ENCODE results near the gene FKTN.

FKTN gene

GRCh38 chr9:105593145-105593544 is 35.2 kb downstream of the FKTN start:
- no peak overlapping the region for H2AFZ ChIP-seq
- H3K36me3 ChIP-seq (ENCODE audit: control insufficient read depth, insufficient read depth, low read length) = no peaks in the 10 kb centered on the region
- H3K4me3 ChIP-seq (ENCODE audit: low read depth, low read length) = no peak overlapping the region
- TF ChIP-seq CTCF (IDR thresholded peaks at IDR 0.05) = no peak
- H3K4me2 ChIP-seq (ENCODE audit: low read length) = no peak overlapping the region
- no peaks in the 10 kb centered on the region for H3K27me3 ChIP-seq (ENCODE audit: control insufficient read depth, insufficient read depth, low read length)
- no peaks in the 10 kb centered on the region for H3K9me3 ChIP-seq (ENCODE audit: control insufficient read depth, low read length)
- no peaks in the 10 kb centered on the region for H3K79me2 ChIP-seq
- H3K4me1 ChIP-seq = no peaks in the 10 kb centered on the region
- H3K27ac ChIP-seq = no peak overlapping the region
- no peak overlapping the region for H3K9ac ChIP-seq

GRCh38 chr9:105608721-105609598 is 51.0 kb downstream of the FKTN start:
- Histone ChIP-seq H2AFZ (no peak overlapping the region), H3K27ac (no peak overlapping the region), H3K9ac (no peak overlapping the region)

GRCh38 chr9:105621001-105621400 is 63.1 kb downstream of the FKTN start:
- no peaks in the 10 kb centered on the region for H3K4me1 ChIP-seq
- no peak overlapping the region for H3K9ac ChIP-seq
- no peak overlapping the region for H3K27ac ChIP-seq
- no peak for TF ChIP-seq CTCF (IDR thresholded peaks at IDR 0.05)
- H3K4me3 ChIP-seq (ENCODE audit: low read depth, low read length) = no peak overlapping the region
- H3K9me3 ChIP-seq (ENCODE audit: control insufficient read depth, low read length) = no peaks in the 10 kb centered on the region
- no peaks in the 10 kb centered on the region for H3K36me3 ChIP-seq (ENCODE audit: control insufficient read depth, insufficient read depth, low read length)
- no peak overlapping the region for H2AFZ ChIP-seq
- no peak overlapping the region for H3K4me2 ChIP-seq (ENCODE audit: low read length)
- H3K27me3 ChIP-seq (ENCODE audit: control insufficient read depth, insufficient read depth, low read length) = no peaks in the 10 kb centered on the region
- no peaks in the 10 kb centered on the region for H3K79me2 ChIP-seq

More at GRCh38 chr9:105608721-105609598, 51.0 kb downstream of the FKTN start:
- H3K4me1 ChIP-seq = no peaks in the 10 kb centered on the region
- H3K4me3 ChIP-seq (ENCODE audit: low read depth, low read length) = no peak overlapping the region
- TF ChIP-seq CTCF (IDR thresholded peaks at IDR 0.05) = peak; percentile 31
- H3K36me3 ChIP-seq (ENCODE audit: control insufficient read depth, insufficient read depth, low read length) = no peaks in the 10 kb centered on the region
- H3K27me3 ChIP-seq (ENCODE audit: control insufficient read depth, insufficient read depth, low read length) = no peaks in the 10 kb centered on the region
- H3K79me2 ChIP-seq = no peaks in the 10 kb centered on the region
- no peaks in the 10 kb centered on the region for H3K9me3 ChIP-seq (ENCODE audit: control insufficient read depth, low read length)
- H3K4me2 ChIP-seq (ENCODE audit: low read length) = no peak overlapping the region

- TF ChIP-seq CTCF (IDR thresholded peaks at IDR 0.05) = no peak
- H3K9me3 ChIP-seq (ENCODE audit: control insufficient read depth, low read length) = no peaks in the 10 kb centered on the region
These were observed 67.2 kb downstream of the FKTN start for GRCh38 chr9:105625088-105625487.

GRCh38 chr9:105632807-105633206 is 74.9 kb downstream of the FKTN start:
- H3K36me3 ChIP-seq (ENCODE audit: control insufficient read depth, insufficient read depth, low read length) = no peaks in the 10 kb centered on the region
- no peak overlapping the region for H2AFZ ChIP-seq
- no peak for TF ChIP-seq CTCF (IDR thresholded peaks at IDR 0.05)
- H3K4me3 ChIP-seq (ENCODE audit: low read depth, low read length) = no peak overlapping the region
- no peak overlapping the region for H3K4me2 ChIP-seq (ENCODE audit: low read length)
- no peaks in the 10 kb centered on the region for H3K4me1 ChIP-seq
- H3K9ac ChIP-seq = no peak overlapping the region
- H3K27me3 ChIP-seq (ENCODE audit: control insufficient read depth, insufficient read depth, low read length) = no peaks in the 10 kb centered on the region
- no peaks in the 10 kb centered on the region for H3K79me2 ChIP-seq
- no peak overlapping the region for H3K27ac ChIP-seq
- H3K9me3 ChIP-seq (ENCODE audit: control insufficient read depth, low read length) = no peaks in the 10 kb centered on the region

More at GRCh38 chr9:105625088-105625487, 67.2 kb downstream of the FKTN start:
- no peaks in the 10 kb centered on the region for H3K27me3 ChIP-seq (ENCODE audit: control insufficient read depth, insufficient read depth, low read length)
- no peak overlapping the region for H2AFZ ChIP-seq
- no peak overlapping the region for H3K4me3 ChIP-seq (ENCODE audit: low read depth, low read length)
- no peak overlapping the region for H3K4me2 ChIP-seq (ENCODE audit: low read length)
- H3K9ac ChIP-seq = no peak overlapping the region
- H3K36me3 ChIP-seq (ENCODE audit: control insufficient read depth, insufficient read depth, low read length) = no peaks in the 10 kb centered on the region
- no peaks in the 10 kb centered on the region for H3K79me2 ChIP-seq
- no peaks in the 10 kb centered on the region for H3K4me1 ChIP-seq
- H3K27ac ChIP-seq = no peak overlapping the region
